ENCODE data around the gene EIF2S2.

Gene EIF2S2

GRCh38 chr20:34115232-34115631 is 3.2 kb upstream of the EIF2S2 start:
- no peak for DNase-seq

GRCh38 chr20:34114809-34115208 is 2.8 kb upstream of the EIF2S2 start:
- DNase-seq, result no peak

GRCh38 chr20:34112600-34113101 is 608 bp upstream of the EIF2S2 start:
- DNase-seq, result no peak

GRCh38 chr20:34110745-34111641 is 1.1 kb downstream of the EIF2S2 start:
- no peak for DNase-seq

- DNase-seq, result no peak
These were observed 1.9 kb downstream of the EIF2S2 start for GRCh38 chr20:34110025-34110744.

GRCh38 chr20:34109442-34109841 is 2.6 kb downstream of the EIF2S2 start:
- DNase-seq, result no peak

GRCh38 chr20:34108616-34109174 is 3.3 kb downstream of the EIF2S2 start:
- no peak for DNase-seq

GRCh38 chr20:34105978-34106675 is 5.9 kb downstream of the EIF2S2 start:
- DNase-seq, result no peak

GRCh38 chr20:34104059-34104458 is 8.0 kb downstream of the EIF2S2 start:
- DNase-seq, result no peak

- no peak for DNase-seq
These were observed 9.7 kb downstream of the EIF2S2 start for GRCh38 chr20:34102342-34102741.

GRCh38 chr20:34100576-34100975 is 11.5 kb downstream of the EIF2S2 start:
- DNase-seq, result no peak

GRCh38 chr20:34099675-34100074 is 12.4 kb downstream of the EIF2S2 start:
- no peak for DNase-seq

GRCh38 chr20:34098570-34098969 is 13.5 kb downstream of the EIF2S2 start:
- DNase-seq, result no peak

GRCh38 chr20:34096699-34097444 is 15.2 kb downstream of the EIF2S2 start:
- no peak for DNase-seq

- DNase-seq, result no peak
These were observed 16.2 kb downstream of the EIF2S2 start for GRCh38 chr20:34095825-34096224.

- DNase-seq, result no peak
These were observed 18.1 kb downstream of the EIF2S2 start for GRCh38 chr20:34093895-34094294.

GRCh38 chr20:34091637-34092200 is 20.3 kb downstream of the EIF2S2 start:
- no peak for DNase-seq

- DNase-seq, result no peak
These were observed 21.4 kb downstream of the EIF2S2 start for GRCh38 chr20:34090645-34091044.

- DNase-seq, result no peak
These were observed 22.2 kb downstream of the EIF2S2 start for GRCh38 chr20:34089655-34090345.

- DNase-seq, result no peak
These were observed 22.9 kb downstream of the EIF2S2 start for GRCh38 chr20:34089175-34089479.
